Panc1 (cell line): ENCODE measurements around the gene GABPB1. TPM values are rescaled to one million over a fixed set of nuclear protein-coding genes. Genes with fewer than 3 reads are reported as not detected.

Experiments used
- ATAC-seq: fragments of 200-7000 bp; cut with Tn5 transposase; 2 replicates; pipeline ENCODE4 v1.9.1; 2020; ENCODE audit warnings: mild to moderate bottlenecking, moderate library complexity
- BruUV-seq: library from RNA; stranded (reverse); fragments of 400-500 nt; replicated peaks from 2 replicates; lab custom pipeline; 2021; lab: Mats Ljungman, UMichigan
- CTCF ChIA-PET: fragments of 300-600 bp; sonication (Branson Sonifier 250); formaldehyde crosslinking; loops from one replicate; lab custom pipeline; 2022; ENCODE audit warnings: antibody characterized with exemption; lab: Charles Lee
- POLR2A ChIA-PET: fragments of 300-600 bp; sonication (Branson Sonifier 250); formaldehyde crosslinking; loops from one replicate; lab custom pipeline; 2022; ENCODE audit warnings: antibody characterized with exemption; lab: Charles Lee
- DNase-seq: peaks from one replicate; pipeline ENCODE4 v3.0.0-alpha.2; 2010; ENCODE audit warnings: low read depth, low spot score
- H3K27ac ChIP-seq: 2 replicates; pipeline ENCODE4 v1.5.1; 2011; ENCODE audit warnings: mild to moderate bottlenecking, low read length, inconsistent platforms
- H3K27me3 ChIP-seq: fragments of 200-500 bp; sonication (Bioruptor generic); 2 replicates; pipeline ENCODE4 v1.6.0; 2014; ENCODE audit warnings: low read length, inconsistent platforms; ENCODE audit not compliant: control insufficient read depth, insufficient read depth
- H3K36me3 ChIP-seq: fragments of 200-500 bp; sonication (Bioruptor generic); 2 replicates; pipeline ENCODE4 v1.5.1; 2014; ENCODE audit warnings: inconsistent platforms, mild to moderate bottlenecking, low read length, moderate library complexity; ENCODE audit not compliant: control insufficient read depth, insufficient read depth
- H3K4me1 ChIP-seq: 2 replicates; pipeline ENCODE4 v1.5.1; 2011; ENCODE audit warnings: inconsistent platforms, mild to moderate bottlenecking, low read length, moderate library complexity; ENCODE audit not compliant: control insufficient read depth, insufficient read depth
- H3K4me3 ChIP-seq, 2 experiments: 2 replicates each; pipeline ENCODE4 v1.5.1; 2011 to 2012; ENCODE audit warnings: low read depth in 2 of 2, low read length in 2 of 2, mild to moderate bottlenecking in 2 of 2, inconsistent platforms in 1 of 2, moderate library complexity in 1 of 2
- H3K9me3 ChIP-seq: fragments of 200-500 bp; sonication (Bioruptor generic); 2 replicates; pipeline ENCODE4 v1.5.1; 2014; ENCODE audit warnings: low read depth, mild to moderate bottlenecking, inconsistent platforms, low read length, moderate library complexity; ENCODE audit not compliant: control insufficient read depth, insufficient read depth
- POLR2AphosphoS5 ChIP-seq: IDR thresholded peaks from 2 replicates; pipeline ENCODE4 v1.6.1; 2012; ENCODE audit warnings: mild to moderate bottlenecking, low read depth, low read length, moderate library complexity
- SIN3A ChIP-seq: IDR thresholded peaks from 2 replicates; pipeline ENCODE4 v1.6.1; 2012; ENCODE audit warnings: low read depth, mild to moderate bottlenecking, low read length, moderate library complexity, borderline replicate concordance; ENCODE audit not compliant: insufficient read depth
- TCF7L2 ChIP-seq: IDR thresholded peaks from 2 replicates; pipeline ENCODE4 v1.6.1; 2011; ENCODE audit warnings: mild to moderate bottlenecking, low read depth, low read length, inconsistent platforms
- in situ Hi-C: cut with HindIII; loops from 2 replicates; pipeline ENCODE4 v1.10.0; 2016; ENCODE audit warnings: low sequenced_read_pairs, low pct_unique_long_range_greater_than_20kb
- intact Hi-C: fragments of 100-400 bp; cut with micrococcal nuclease; formaldehyde crosslinking; loops from one replicate; pipeline ENCODE4 v1.10.0; 2022; ENCODE audit not compliant: unreplicated experiment
- total RNA-seq: library from RNA; stranded (reverse); gene quantifications from one replicate; pipeline ENCODE4 v1.2.1, GENCODE V29; 2021; ENCODE audit not compliant: unreplicated experiment
- TF ChIP-seq, protein P1 (sequence below), 2 experiments: IDR thresholded peaks; 2 replicates each; pipeline ENCODE4 v1.6.1; 2011 to 2012; ENCODE audit warnings: low read depth in 2 of 2, control low read depth in 1 of 2, low read length in 1 of 2, mild to moderate bottlenecking in 1 of 2, moderate library complexity in 1 of 2; ENCODE audit not compliant: insufficient read depth in 1 of 2
- TF ChIP-seq, protein P2 (sequence below): fragments of 450-650 bp; IDR thresholded peaks from 2 replicates; pipeline ENCODE4 v1.5.1; 2017; ENCODE audit warnings: mild to moderate bottlenecking

Gene GABPB1
- total RNA-seq, 1 experiment from 2014 or later = 20.0 TPM

DNA sequence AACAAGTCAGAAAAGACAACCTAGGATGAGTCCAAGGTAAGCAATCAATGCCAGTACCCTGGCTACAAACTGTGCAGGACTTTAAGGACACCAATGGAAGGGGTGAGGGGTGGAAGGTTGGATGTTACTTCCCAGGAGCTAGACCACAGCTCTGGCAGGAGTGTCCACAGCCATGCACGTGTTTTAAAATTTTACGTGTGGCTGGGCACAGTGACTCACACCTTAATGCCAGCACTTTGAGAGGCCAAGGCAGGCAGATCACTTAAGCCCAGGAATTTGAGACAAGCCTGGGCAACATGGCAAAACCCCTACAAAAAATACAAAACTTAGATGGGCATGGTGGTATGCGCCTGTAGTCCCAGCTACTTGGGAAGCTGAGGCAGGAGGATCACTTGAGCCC lies 74.7 kb downstream of the GABPB1 start:
- TF ChIP-seq TCF7L2 = no peak
- no peak for TF ChIP-seq POLR2AphosphoS5
- TF ChIP-seq, protein P1, sequence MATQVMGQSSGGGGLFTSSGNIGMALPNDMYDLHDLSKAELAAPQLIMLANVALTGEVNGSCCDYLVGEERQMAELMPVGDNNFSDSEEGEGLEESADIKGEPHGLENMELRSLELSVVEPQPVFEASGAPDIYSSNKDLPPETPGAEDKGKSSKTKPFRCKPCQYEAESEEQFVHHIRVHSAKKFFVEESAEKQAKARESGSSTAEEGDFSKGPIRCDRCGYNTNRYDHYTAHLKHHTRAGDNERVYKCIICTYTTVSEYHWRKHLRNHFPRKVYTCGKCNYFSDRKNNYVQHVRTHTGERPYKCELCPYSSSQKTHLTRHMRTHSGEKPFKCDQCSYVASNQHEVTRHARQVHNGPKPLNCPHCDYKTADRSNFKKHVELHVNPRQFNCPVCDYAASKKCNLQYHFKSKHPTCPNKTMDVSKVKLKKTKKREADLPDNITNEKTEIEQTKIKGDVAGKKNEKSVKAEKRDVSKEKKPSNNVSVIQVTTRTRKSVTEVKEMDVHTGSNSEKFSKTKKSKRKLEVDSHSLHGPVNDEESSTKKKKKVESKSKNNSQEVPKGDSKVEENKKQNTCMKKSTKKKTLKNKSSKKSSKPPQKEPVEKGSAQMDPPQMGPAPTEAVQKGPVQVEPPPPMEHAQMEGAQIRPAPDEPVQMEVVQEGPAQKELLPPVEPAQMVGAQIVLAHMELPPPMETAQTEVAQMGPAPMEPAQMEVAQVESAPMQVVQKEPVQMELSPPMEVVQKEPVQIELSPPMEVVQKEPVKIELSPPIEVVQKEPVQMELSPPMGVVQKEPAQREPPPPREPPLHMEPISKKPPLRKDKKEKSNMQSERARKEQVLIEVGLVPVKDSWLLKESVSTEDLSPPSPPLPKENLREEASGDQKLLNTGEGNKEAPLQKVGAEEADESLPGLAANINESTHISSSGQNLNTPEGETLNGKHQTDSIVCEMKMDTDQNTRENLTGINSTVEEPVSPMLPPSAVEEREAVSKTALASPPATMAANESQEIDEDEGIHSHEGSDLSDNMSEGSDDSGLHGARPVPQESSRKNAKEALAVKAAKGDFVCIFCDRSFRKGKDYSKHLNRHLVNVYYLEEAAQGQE (IDR thresholded peaks at IDR 0.05; ENCODE audit: insufficient read depth in 1 of 2, low read depth in 2 of 2, low read length in 1 of 2) = no peak
- TF ChIP-seq, protein P2, sequence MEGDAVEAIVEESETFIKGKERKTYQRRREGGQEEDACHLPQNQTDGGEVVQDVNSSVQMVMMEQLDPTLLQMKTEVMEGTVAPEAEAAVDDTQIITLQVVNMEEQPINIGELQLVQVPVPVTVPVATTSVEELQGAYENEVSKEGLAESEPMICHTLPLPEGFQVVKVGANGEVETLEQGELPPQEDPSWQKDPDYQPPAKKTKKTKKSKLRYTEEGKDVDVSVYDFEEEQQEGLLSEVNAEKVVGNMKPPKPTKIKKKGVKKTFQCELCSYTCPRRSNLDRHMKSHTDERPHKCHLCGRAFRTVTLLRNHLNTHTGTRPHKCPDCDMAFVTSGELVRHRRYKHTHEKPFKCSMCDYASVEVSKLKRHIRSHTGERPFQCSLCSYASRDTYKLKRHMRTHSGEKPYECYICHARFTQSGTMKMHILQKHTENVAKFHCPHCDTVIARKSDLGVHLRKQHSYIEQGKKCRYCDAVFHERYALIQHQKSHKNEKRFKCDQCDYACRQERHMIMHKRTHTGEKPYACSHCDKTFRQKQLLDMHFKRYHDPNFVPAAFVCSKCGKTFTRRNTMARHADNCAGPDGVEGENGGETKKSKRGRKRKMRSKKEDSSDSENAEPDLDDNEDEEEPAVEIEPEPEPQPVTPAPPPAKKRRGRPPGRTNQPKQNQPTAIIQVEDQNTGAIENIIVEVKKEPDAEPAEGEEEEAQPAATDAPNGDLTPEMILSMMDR = no peak
- no peak for TF ChIP-seq SIN3A
- DNase-seq = no peak
- Histone ChIP-seq H3K9me3 (no peaks in the 10 kb centered on the region), H3K27me3 (no peaks in the 10 kb centered on the region), H3K36me3 (no peaks in the 10 kb centered on the region), H3K27ac (no peak overlapping the region), H3K4me1 (no peaks in the 10 kb centered on the region), H3K4me3 (no peak overlapping the region)
- in situ Hi-C loops = no loop called here
- intact Hi-C loops = no loop called here
- BruUV-seq = no TSS peak
- ChIA-PET CTCF (no interaction called here), POLR2A (no interaction called here)
- ATAC-seq = no peak

DNA sequence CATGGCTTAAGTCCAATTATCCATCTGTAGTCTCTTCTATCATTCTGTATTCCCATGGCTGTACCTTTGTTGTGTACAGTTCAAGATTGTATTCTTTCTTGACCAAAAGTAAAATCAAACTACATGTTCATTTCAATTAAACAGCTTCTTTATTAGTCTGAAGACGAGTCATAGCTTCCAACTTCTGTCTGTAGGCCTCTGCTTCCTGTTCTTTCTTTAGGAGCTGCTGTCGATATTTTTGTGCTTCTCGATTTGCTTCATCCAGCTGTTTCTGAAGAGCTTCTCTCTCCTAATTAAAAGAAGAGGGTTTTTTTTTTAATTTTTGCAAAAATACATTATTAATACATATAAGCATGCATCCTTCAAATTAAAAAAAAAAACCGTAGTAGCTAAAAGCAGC lies 76.5 kb downstream of the GABPB1 start:
- TF ChIP-seq, protein P2 = no peak
- TF ChIP-seq TCF7L2 (no peak), SIN3A (no peak), POLR2AphosphoS5 (no peak)
- TF ChIP-seq, protein P1 (IDR thresholded peaks at IDR 0.05; ENCODE audit: insufficient read depth in 1 of 2, low read depth in 2 of 2, low read length in 1 of 2) = no peak
- no peaks in the 10 kb centered on the region for H3K4me1 ChIP-seq
- ChIA-PET CTCF (interaction anchor here (0.6 kb wide), 1 partner anchor 12 kb away, joined by 3 read pairs; no protein-coding TSS in a partner anchor), POLR2A (no interaction called here)
- no peak overlapping the region for H3K4me3 ChIP-seq
- in situ Hi-C loops (no loop called here), intact Hi-C loops (no loop called here)
- ATAC-seq (no peak), DNase-seq (no peak)
- H3K36me3 ChIP-seq = no peaks in the 10 kb centered on the region
- H3K27ac ChIP-seq = no peak overlapping the region
- H3K27me3 ChIP-seq = no peaks in the 10 kb centered on the region
- H3K9me3 ChIP-seq = no peaks in the 10 kb centered on the region
- no TSS peak for BruUV-seq
